ENCODE measurements around the gene NPY1R.

Gene NPY1R

GRCh38 chr4:163274861-163275260, 57.5 kb downstream of the NPY1R start:
- no peak for DNase-seq

Measured in amniotic stem cell (primary cell).